ENCODE measurements around the gene EYA3.

The EYA3 gene

GRCh38 chr1:28115267-28115666, 26.9 kb upstream of the EYA3 start:
- no peak for ATAC-seq

GRCh38 chr1:28114844-28115243, 26.4 kb upstream of the EYA3 start:
- TF ChIP-seq CREB5 (CRISPR knock-in tag; IDR thresholded peaks at IDR 0.05; ENCODE audit: low read depth) (no peak), ZC3H10 (CRISPR knock-in tag; IDR thresholded peaks at IDR 0.05) (no peak), ZNF70 (CRISPR knock-in tag; IDR thresholded peaks at IDR 0.05) (no peak), ZFP3 (CRISPR knock-in tag; IDR thresholded peaks at IDR 0.05) (no peak), TOX (CRISPR knock-in tag; IDR thresholded peaks at IDR 0.05; ENCODE audit: borderline replicate concordance) (no peak), BACH2 (CRISPR knock-in tag; IDR thresholded peaks at IDR 0.05; ENCODE audit: borderline replicate concordance) (no peak), ISL1 (CRISPR knock-in tag; IDR thresholded peaks at IDR 0.05) (no peak), POU6F1 (CRISPR knock-in tag; IDR thresholded peaks at IDR 0.05; ENCODE audit: borderline replicate concordance, low read depth) (no peak)
- no peak for ATAC-seq

More at GRCh38 chr1:28115267-28115666, 26.9 kb upstream of the EYA3 start:
- no peak for TF ChIP-seq BACH2 (CRISPR knock-in tag; IDR thresholded peaks at IDR 0.05; ENCODE audit: borderline replicate concordance)
- TF ChIP-seq OSR1 (CRISPR knock-in tag; IDR thresholded peaks at IDR 0.05), result no peak
- no peak for TF ChIP-seq ARNTL (CRISPR knock-in tag; IDR thresholded peaks at IDR 0.05; ENCODE audit: borderline replicate concordance, low read depth)
- no peak for TF ChIP-seq TOX (CRISPR knock-in tag; IDR thresholded peaks at IDR 0.05; ENCODE audit: borderline replicate concordance)

GRCh38 chr1:28113242-28113572, 24.8 kb upstream of the EYA3 start:
- TF ChIP-seq POU6F1 (CRISPR knock-in tag; IDR thresholded peaks at IDR 0.05; ENCODE audit: borderline replicate concordance, low read depth) (no peak), GLIS3 (CRISPR knock-in tag; IDR thresholded peaks at IDR 0.05) (no peak), TOX (CRISPR knock-in tag; IDR thresholded peaks at IDR 0.05; ENCODE audit: borderline replicate concordance) (no peak), PPARA (CRISPR knock-in tag; IDR thresholded peaks at IDR 0.05; ENCODE audit: borderline replicate concordance) (no peak), ZNF70 (CRISPR knock-in tag; IDR thresholded peaks at IDR 0.05) (no peak), ZNF8 (CRISPR knock-in tag; IDR thresholded peaks at IDR 0.05) (no peak), TCF4 (CRISPR knock-in tag; IDR thresholded peaks at IDR 0.05; ENCODE audit: borderline replicate concordance) (no peak), ISL1 (CRISPR knock-in tag; IDR thresholded peaks at IDR 0.05) (no peak), OSR1 (CRISPR knock-in tag; IDR thresholded peaks at IDR 0.05) (no peak), CSRNP3 (CRISPR knock-in tag; IDR thresholded peaks at IDR 0.05) (no peak), ZFP30 (CRISPR knock-in tag; IDR thresholded peaks at IDR 0.05) (no peak), ZNF565 (CRISPR knock-in tag; conservative IDR thresholded peaks at IDR 0.05; ENCODE audit: low read depth) (no peak), PATZ1 (CRISPR knock-in tag; IDR thresholded peaks at IDR 0.05; ENCODE audit: borderline replicate concordance) (no peak), CREB5 (CRISPR knock-in tag; IDR thresholded peaks at IDR 0.05; ENCODE audit: low read depth) (no peak), RARB (CRISPR knock-in tag; IDR thresholded peaks at IDR 0.05) (no peak), ZFP3 (CRISPR knock-in tag; IDR thresholded peaks at IDR 0.05) (no peak), CSDC2 (CRISPR knock-in tag; IDR thresholded peaks at IDR 0.05) (no peak)
- ATAC-seq, result peak; percentile 68; the same call in 2 of the 3 replicates

All from SK-N-SH treated with all-trans-retinoic acid at 6 μM for 48 hours (cell line).